ENCODE results near the gene CDIP1.

Gene CDIP1

GRCh38 chr16:4537376-4538343, 913 bp downstream of the CDIP1 start:
- DNase-seq = no peak

- DNase-seq = no peak
Measured at GRCh38 chr16:4536391-4537106, 2.0 kb downstream of the CDIP1 start.

- no peak for DNase-seq
Measured at GRCh38 chr16:4535627-4536108, 2.9 kb downstream of the CDIP1 start.

GRCh38 chr16:4534151-4534790, 4.3 kb downstream of the CDIP1 start:
- no peak for DNase-seq

- DNase-seq = no peak
Measured at GRCh38 chr16:4533490-4533889, 5.1 kb downstream of the CDIP1 start.

GRCh38 chr16:4532238-4532637, 6.3 kb downstream of the CDIP1 start:
- DNase-seq = no peak

GRCh38 chr16:4531811-4532210, 6.8 kb downstream of the CDIP1 start:
- no peak for DNase-seq

GRCh38 chr16:4529085-4530060, 9.2 kb downstream of the CDIP1 start:
- no peak for DNase-seq

- DNase-seq = no peak
Measured at GRCh38 chr16:4525634-4526277, 12.8 kb downstream of the CDIP1 start.

GRCh38 chr16:4525069-4525468, 13.5 kb downstream of the CDIP1 start:
- DNase-seq = no peak

GRCh38 chr16:4524571-4524970, 14.0 kb downstream of the CDIP1 start:
- DNase-seq = no peak

GRCh38 chr16:4523686-4524085, 14.9 kb downstream of the CDIP1 start:
- DNase-seq = no peak

- DNase-seq = no peak
Measured at GRCh38 chr16:4522051-4522581, 16.5 kb downstream of the CDIP1 start.

- no peak for DNase-seq
Measured at GRCh38 chr16:4520913-4521312, 17.7 kb downstream of the CDIP1 start.

- no peak for DNase-seq
Measured at GRCh38 chr16:4519274-4520058, 19.1 kb downstream of the CDIP1 start.

- DNase-seq = no peak
Measured at GRCh38 chr16:4517812-4518680, 20.5 kb downstream of the CDIP1 start.

GRCh38 chr16:4515611-4516233, 22.9 kb downstream of the CDIP1 start:
- no peak for DNase-seq

- DNase-seq = no peak
Measured at GRCh38 chr16:4514606-4515005, 24.0 kb downstream of the CDIP1 start.

- DNase-seq = no peak
Measured at GRCh38 chr16:4513881-4514280, 24.7 kb downstream of the CDIP1 start.
